ENCODE results near the gene KIFBP.
"Not testable (repeated sequence)": the region's sequence is repeated elsewhere in the genome, so short reads cannot be mapped to it uniquely, and the experiment has no call there.

Gene KIFBP

GRCh38 chr10:69012778-69013177 lies 24.2 kb downstream of the KIFBP start:
- H3K36me3 ChIP-seq (ENCODE audit: insufficient read depth, low read length) = peaks cover 69% of the 10 kb centered on the region
- not testable (repeated sequence) for H3K4me3 ChIP-seq (ENCODE audit: low read length); H3K4me1 ChIP-seq (ENCODE audit: insufficient read depth, low read length); H3K27me3 ChIP-seq (ENCODE audit: insufficient read depth, low read length); H3K9me3 ChIP-seq (ENCODE audit: low read length); H2AFZ ChIP-seq (ENCODE audit: low read depth, low read length)

GRCh38 chr10:69014171-69014570 lies 25.6 kb downstream of the KIFBP start:
- no peak overlapping the region for H3K4me3 ChIP-seq (ENCODE audit: low read length)
- no peaks in the 10 kb centered on the region for H3K27me3 ChIP-seq (ENCODE audit: insufficient read depth, low read length)
- no peak overlapping the region for H2AFZ ChIP-seq (ENCODE audit: low read depth, low read length)
- no peaks in the 10 kb centered on the region for H3K4me1 ChIP-seq (ENCODE audit: insufficient read depth, low read length)
- no peaks in the 10 kb centered on the region for H3K9me3 ChIP-seq (ENCODE audit: low read length)
- peaks cover 63% of the 10 kb centered on the region for H3K36me3 ChIP-seq (ENCODE audit: insufficient read depth, low read length)

- Histone ChIP-seq H3K9me3 (ENCODE audit: low read length) (peaks cover 5% of the 10 kb centered on the region), H2AFZ (ENCODE audit: low read depth, low read length) (no peak overlapping the region), H3K4me3 (ENCODE audit: low read length) (no peak overlapping the region), H3K27me3 (ENCODE audit: insufficient read depth, low read length) (no peaks in the 10 kb centered on the region), H3K4me1 (ENCODE audit: insufficient read depth, low read length) (no peaks in the 10 kb centered on the region), H3K36me3 (ENCODE audit: insufficient read depth, low read length) (peaks cover 31% of the 10 kb centered on the region)
These were observed 30.0 kb downstream of the KIFBP start for GRCh38 chr10:69018613-69019012.

- no peak overlapping the region for H2AFZ ChIP-seq (ENCODE audit: low read depth, low read length)
- H3K36me3 ChIP-seq (ENCODE audit: insufficient read depth, low read length) = peaks cover 5% of the 10 kb centered on the region
- H3K9me3 ChIP-seq (ENCODE audit: low read length) = peaks cover 5% of the 10 kb centered on the region
- no peak overlapping the region for H3K4me3 ChIP-seq (ENCODE audit: low read length)
- no peaks in the 10 kb centered on the region for H3K4me1 ChIP-seq (ENCODE audit: insufficient read depth, low read length)
- H3K27me3 ChIP-seq (ENCODE audit: insufficient read depth, low read length) = no peaks in the 10 kb centered on the region
These were observed 34.0 kb downstream of the KIFBP start for GRCh38 chr10:69022611-69023010.

- H3K4me3 ChIP-seq (ENCODE audit: low read length) = no peak overlapping the region
- no peaks in the 10 kb centered on the region for H3K27me3 ChIP-seq (ENCODE audit: insufficient read depth, low read length)
- no peaks in the 10 kb centered on the region for H3K4me1 ChIP-seq (ENCODE audit: insufficient read depth, low read length)
- H2AFZ ChIP-seq (ENCODE audit: low read depth, low read length) = no peak overlapping the region
- peaks cover 5% of the 10 kb centered on the region for H3K9me3 ChIP-seq (ENCODE audit: low read length)
- no peaks in the 10 kb centered on the region for H3K36me3 ChIP-seq (ENCODE audit: insufficient read depth, low read length)
These were observed 36.8 kb downstream of the KIFBP start for GRCh38 chr10:69025370-69025896.

- Histone ChIP-seq H2AFZ (ENCODE audit: low read depth, low read length) (no peak overlapping the region), H3K9me3 (ENCODE audit: low read length) (no peaks in the 10 kb centered on the region), H3K27me3 (ENCODE audit: insufficient read depth, low read length) (no peaks in the 10 kb centered on the region)
These were observed 44.7 kb downstream of the KIFBP start for GRCh38 chr10:69033256-69033655.

GRCh38 chr10:69037489-69037888 lies 48.9 kb downstream of the KIFBP start:
- no peaks in the 10 kb centered on the region for H3K9me3 ChIP-seq (ENCODE audit: low read length)
- no peak overlapping the region for H2AFZ ChIP-seq (ENCODE audit: low read depth, low read length)
- no peaks in the 10 kb centered on the region for H3K36me3 ChIP-seq (ENCODE audit: insufficient read depth, low read length)
- H3K4me3 ChIP-seq (ENCODE audit: low read length) = no peak overlapping the region
- no peaks in the 10 kb centered on the region for H3K27me3 ChIP-seq (ENCODE audit: insufficient read depth, low read length)
- H3K4me1 ChIP-seq (ENCODE audit: insufficient read depth, low read length) = no peaks in the 10 kb centered on the region

More at GRCh38 chr10:69033256-69033655, 44.7 kb downstream of the KIFBP start:
- Histone ChIP-seq H3K4me3 (ENCODE audit: low read length) (no peak overlapping the region), H3K36me3 (ENCODE audit: insufficient read depth, low read length) (no peaks in the 10 kb centered on the region), H3K4me1 (ENCODE audit: insufficient read depth, low read length) (no peaks in the 10 kb centered on the region)

- not testable (repeated sequence) for H3K4me3 ChIP-seq (ENCODE audit: low read length); H3K27me3 ChIP-seq (ENCODE audit: insufficient read depth, low read length); H3K36me3 ChIP-seq (ENCODE audit: insufficient read depth, low read length); H3K4me1 ChIP-seq (ENCODE audit: insufficient read depth, low read length); H2AFZ ChIP-seq (ENCODE audit: low read depth, low read length); H3K9me3 ChIP-seq (ENCODE audit: low read length)
These were observed 52.3 kb downstream of the KIFBP start for GRCh38 chr10:69040904-69041303.

- Histone ChIP-seq H3K4me1 (ENCODE audit: insufficient read depth, low read length) (no peaks in the 10 kb centered on the region), H2AFZ (ENCODE audit: low read depth, low read length) (no peak overlapping the region), H3K9me3 (ENCODE audit: low read length) (no peaks in the 10 kb centered on the region), H3K27me3 (ENCODE audit: insufficient read depth, low read length) (no peaks in the 10 kb centered on the region), H3K4me3 (ENCODE audit: low read length) (no peak overlapping the region), H3K36me3 (ENCODE audit: insufficient read depth, low read length) (no peaks in the 10 kb centered on the region)
These were observed 53.8 kb downstream of the KIFBP start for GRCh38 chr10:69042417-69042816.

GRCh38 chr10:69042838-69043237 lies 54.2 kb downstream of the KIFBP start:
- Histone ChIP-seq H3K4me1 (ENCODE audit: insufficient read depth, low read length) (no peaks in the 10 kb centered on the region), H3K27me3 (ENCODE audit: insufficient read depth, low read length) (no peaks in the 10 kb centered on the region), H2AFZ (ENCODE audit: low read depth, low read length) (no peak overlapping the region), H3K4me3 (ENCODE audit: low read length) (no peak overlapping the region), H3K9me3 (ENCODE audit: low read length) (no peaks in the 10 kb centered on the region), H3K36me3 (ENCODE audit: insufficient read depth, low read length) (no peaks in the 10 kb centered on the region)

- Histone ChIP-seq H3K9me3 (ENCODE audit: low read length) (no peaks in the 10 kb centered on the region), H3K4me3 (ENCODE audit: low read length) (no peak overlapping the region), H3K36me3 (ENCODE audit: insufficient read depth, low read length) (no peaks in the 10 kb centered on the region), H3K4me1 (ENCODE audit: insufficient read depth, low read length) (no peaks in the 10 kb centered on the region), H2AFZ (ENCODE audit: low read depth, low read length) (no peak overlapping the region), H3K27me3 (ENCODE audit: insufficient read depth, low read length) (no peaks in the 10 kb centered on the region)
These were observed 55.4 kb downstream of the KIFBP start for GRCh38 chr10:69043931-69044531.

GRCh38 chr10:69044546-69044945 lies 55.9 kb downstream of the KIFBP start:
- Histone ChIP-seq H2AFZ (ENCODE audit: low read depth, low read length) (no peak overlapping the region), H3K4me1 (ENCODE audit: insufficient read depth, low read length) (no peaks in the 10 kb centered on the region), H3K4me3 (ENCODE audit: low read length) (no peak overlapping the region), H3K36me3 (ENCODE audit: insufficient read depth, low read length) (no peaks in the 10 kb centered on the region), H3K9me3 (ENCODE audit: low read length) (no peaks in the 10 kb centered on the region), H3K27me3 (ENCODE audit: insufficient read depth, low read length) (no peaks in the 10 kb centered on the region)

- no peaks in the 10 kb centered on the region for H3K36me3 ChIP-seq (ENCODE audit: insufficient read depth, low read length)
- H3K27me3 ChIP-seq (ENCODE audit: insufficient read depth, low read length) = no peaks in the 10 kb centered on the region
- H3K4me1 ChIP-seq (ENCODE audit: insufficient read depth, low read length) = no peaks in the 10 kb centered on the region
- H3K9me3 ChIP-seq (ENCODE audit: low read length) = no peaks in the 10 kb centered on the region
- no peak overlapping the region for H3K4me3 ChIP-seq (ENCODE audit: low read length)
- H2AFZ ChIP-seq (ENCODE audit: low read depth, low read length) = no peak overlapping the region
These were observed 57.1 kb downstream of the KIFBP start for GRCh38 chr10:69045441-69046300.

Measured in neuron (in vitro differentiated cells).